CD4-positive, alpha-beta T cell treated with Interferon alpha-2 for 1 hour (primary cell): Measurements from ENCODE around the gene ULK3.
A peak's percentile ranks its signal among the peaks of the same experiment; 100 is the strongest.

Experiments used
- DNase-seq, 2 donors: peaks; one replicate each; pipeline ENCODE4 v3.0.0-alpha.2; 2020 to 2022

The ULK3 gene

GRCh38 chr15:74867466-74868038 lies 24.6 kb upstream of the ULK3 start:
- DNase-seq = no peak

- DNase-seq = no peak
Measured at GRCh38 chr15:74866090-74866489, 23.1 kb upstream of the ULK3 start.

- DNase-seq = no peak
Measured at GRCh38 chr15:74865316-74865715, 22.4 kb upstream of the ULK3 start.

- no peak for DNase-seq
Measured at GRCh38 chr15:74864296-74864695, 21.3 kb upstream of the ULK3 start.

GRCh38 chr15:74863239-74864056 lies 20.5 kb upstream of the ULK3 start:
- no peak for DNase-seq

GRCh38 chr15:74858369-74858740 lies 15.4 kb upstream of the ULK3 start:
- no peak for DNase-seq

- no peak for DNase-seq
Measured at GRCh38 chr15:74857671-74858368, 14.9 kb upstream of the ULK3 start.

GRCh38 chr15:74857082-74857655 lies 14.2 kb upstream of the ULK3 start:
- no peak for DNase-seq

GRCh38 chr15:74856537-74856936 lies 13.6 kb upstream of the ULK3 start:
- no peak for DNase-seq

GRCh38 chr15:74855857-74856256 lies 12.9 kb upstream of the ULK3 start:
- DNase-seq = no peak

- no peak for DNase-seq
Measured at GRCh38 chr15:74854453-74855022, 11.6 kb upstream of the ULK3 start.

GRCh38 chr15:74851960-74852359 lies 9.0 kb upstream of the ULK3 start:
- DNase-seq = no peak

GRCh38 chr15:74850393-74850792 lies 7.4 kb upstream of the ULK3 start:
- no peak for DNase-seq

GRCh38 chr15:74847432-74847831 lies 4.5 kb upstream of the ULK3 start:
- no peak for DNase-seq

- DNase-seq = peak in 1 of 2 donors; percentile 37
Measured at GRCh38 chr15:74845581-74845980, 2.6 kb upstream of the ULK3 start.

GRCh38 chr15:74845208-74845568 lies 2.2 kb upstream of the ULK3 start:
- DNase-seq = peak; percentile 20 to 60

GRCh38 chr15:74844319-74845207 lies 1.6 kb upstream of the ULK3 start:
- no peak for DNase-seq

- no peak for DNase-seq
Measured at GRCh38 chr15:74843891-74844299, 939 bp upstream of the ULK3 start.

- no peak for DNase-seq
Measured at GRCh38 chr15:74843445-74843828, 481 bp upstream of the ULK3 start.

GRCh38 chr15:74841891-74842373 lies 1.0 kb downstream of the ULK3 start:
- DNase-seq = no peak

GRCh38 chr15:74840851-74841775 lies 1.8 kb downstream of the ULK3 start:
- no peak for DNase-seq
